K562 (cell line): ENCODE data around the gene GGT1. TPM values are rescaled to one million over a fixed set of nuclear protein-coding genes. Genes with fewer than 3 reads are reported as not detected.
A peak's percentile ranks its signal among the peaks of the same experiment; 100 is the strongest.
"Not testable (repeated sequence)": the region's sequence is repeated elsewhere in the genome, so short reads cannot be mapped to it uniquely, and the experiment has no call there.

Experiments used
- ATAC-seq: fragments of 200-7000 bp; cut with Tn5 transposase; 3 replicates; pipeline ENCODE4 v1.9.1; 2020; ENCODE audit warnings: moderate library complexity
- BruUV-seq: library from RNA; stranded (reverse); fragments of 400-500 nt; replicated peaks from 2 replicates; lab custom pipeline; 2021; lab: Mats Ljungman, UMichigan
- CTCF ChIA-PET: fragments of 300-600 bp; formaldehyde crosslinking; extraction: SDS; loops from one replicate; lab custom pipeline; 2021; ENCODE audit warnings: low intra/inter-chr PET ratio; lab: Yijun Ruan, JAX
- POLR2A ChIA-PET: fragments of 300-600, 350-650 bp; sonication (Branson Sonifier 250); formaldehyde crosslinking; extraction: SDS; loops from one replicate; lab custom pipeline; 2021; ENCODE audit warnings: antibody characterized with exemption, inconsistent platforms; lab: Yijun Ruan, JAX
- DNase-seq, 4 experiments: peaks; one replicate each; pipeline versions ENCODE4 v3.0.0 to v3.0.0-alpha.2; 2011 to 2018; ENCODE audit warnings: low spot score in 3 of 4, mixed read lengths in 3 of 4; ENCODE audit errors: extremely low read depth in 1 of 4
- FAIRE-seq: peaks from 2 replicates; lab custom pipeline; 2011; peaks lifted over from hg19 to GRCh38; lab: Jason Lieb, UNC
- H2AFZ ChIP-seq: 2 replicates; pipeline ENCODE4 v1.6.0; 2011; ENCODE audit warnings: low read depth, low read length, control low read depth, inconsistent platforms
- H3K27ac ChIP-seq: fragments of 200-600 bp; 3 replicates; pipeline ENCODE4 v1.8.0; 2011; ENCODE audit warnings: low read depth, mild to moderate bottlenecking, control low read depth, inconsistent platforms, low read length, moderate library complexity, mixed read lengths; ENCODE audit errors: extremely low read depth
- H3K27me3 ChIP-seq, 2 experiments: fragments of 300-600 bp in 1 of 2; 2 replicates in 1 of 2; 3 replicates in 1 of 2; pipeline versions ENCODE4 v1.6.0 to v1.8.0; 2011; ENCODE audit warnings: inconsistent platforms in 2 of 2, low read length in 2 of 2, mild to moderate bottlenecking in 1 of 2, mixed read lengths in 1 of 2, moderate library complexity in 1 of 2; ENCODE audit not compliant: control insufficient read depth in 2 of 2, insufficient read depth in 2 of 2
- H3K36me3 ChIP-seq: fragments of 300-600 bp; 3 replicates; pipeline ENCODE4 v1.8.0; 2011; ENCODE audit warnings: mild to moderate bottlenecking, low read length, inconsistent platforms; ENCODE audit not compliant: control insufficient read depth, insufficient read depth
- H3K4me1 ChIP-seq, 2 experiments: fragments of 200-600 bp in 1 of 2; replicated peaks in 1 of 2; 2 replicates in 1 of 2; 3 replicates in 1 of 2; pipeline versions ENCODE4 v1.5.1 to v1.8.0; 2011; ENCODE audit warnings: inconsistent platforms in 2 of 2, low read length in 2 of 2, mild to moderate bottlenecking in 1 of 2, mixed read lengths in 1 of 2, moderate library complexity in 1 of 2; ENCODE audit not compliant: control insufficient read depth in 2 of 2, insufficient read depth in 2 of 2
- H3K4me2 ChIP-seq: 2 replicates; pipeline ENCODE4 v1.6.1; 2011; ENCODE audit warnings: low read length, control low read depth, inconsistent platforms, mixed read lengths; ENCODE audit not compliant: insufficient read depth
- H3K4me3 ChIP-seq: fragments of 200-600 bp; sonication (generic), shearing (Covaris generic); 2 replicates; pipeline ENCODE4 v1.5.1; 2016; ENCODE audit warnings: control low read depth, inconsistent platforms
- H3K79me2 ChIP-seq: fragments of 200-600 bp; 3 replicates; pipeline ENCODE4 v1.8.0; 2011; ENCODE audit warnings: low read length, inconsistent platforms; ENCODE audit not compliant: control insufficient read depth, insufficient read depth
- H3K9ac ChIP-seq, 2 experiments: 2 replicates each; pipeline versions ENCODE4 v1.6.0 to v1.6.1; 2011; ENCODE audit warnings: low read depth in 2 of 2, low read length in 2 of 2, control low read depth in 1 of 2, inconsistent platforms in 1 of 2, mild to moderate bottlenecking in 1 of 2, mixed read lengths in 1 of 2; ENCODE audit not compliant: insufficient read depth in 1 of 2
- H3K9me1 ChIP-seq: one replicate; pipeline ENCODE4 v1.6.0; 2011; ENCODE audit warnings: inconsistent platforms, mild to moderate bottlenecking, low read length, moderate library complexity; ENCODE audit not compliant: control insufficient read depth, insufficient read depth
- H3K9me3 ChIP-seq: replicated peaks from 2 replicates; pipeline ENCODE4 v1.5.1; 2011; ENCODE audit warnings: low read depth, low read length, inconsistent platforms; ENCODE audit not compliant: control insufficient read depth, insufficient read depth
- H4K20me1 ChIP-seq: replicated peaks from 2 replicates; pipeline ENCODE4 v1.6.1; 2011; ENCODE audit warnings: low read length, inconsistent platforms, mixed read lengths; ENCODE audit not compliant: control insufficient read depth, insufficient read depth
- CTCF ChIP-seq, 3 experiments: IDR thresholded peaks in 2 of 3; conservative IDR thresholded peaks in 1 of 3; 2 replicates each; pipeline ENCODE4 v1.5.1; 2011 to 2012; ENCODE audit warnings: low read length in 3 of 3, mild to moderate bottlenecking in 3 of 3, control low read depth in 2 of 3, improper control_type of control experiment in 1 of 3, inconsistent platforms in 1 of 3, low read depth in 1 of 3, mixed read lengths in 1 of 3, moderate library complexity in 1 of 3; ENCODE audit not compliant: insufficient read depth in 2 of 3
- RAD21 ChIP-seq, 2 experiments: fragments of 250-450 bp in 1 of 2; fragments of 450-650 bp in 1 of 2; sonication (Bioruptor Pico) in 1 of 2; formaldehyde crosslinking in 1 of 2; IDR thresholded peaks in 1 of 2; conservative IDR thresholded peaks in 1 of 2; 2 replicates each; pipeline versions ENCODE4 v1.4.0 to v1.8.0; 2020 to 2022; ENCODE audit warnings: mild to moderate bottlenecking in 2 of 2, moderate library complexity in 1 of 2
- REST ChIP-seq, 2 experiments: fragments of 450-650 bp; formaldehyde crosslinking in 1 of 2; IDR thresholded peaks; 2 replicates each; pipeline versions ENCODE4 v1.4.0 to v1.6.1; 2014 to 2020; ENCODE audit warnings: mild to moderate bottlenecking in 2 of 2, borderline replicate concordance in 1 of 2, low read depth in 1 of 2
- WGBS: fragments of 100-300 bp; shearing (Covaris generic); methylation state at CpG from one replicate; pipeline ENCODE4 v1.1.6; 2016; ENCODE audit warnings: low coverage, mixed read lengths; ENCODE audit not compliant: insufficient coverage; ENCODE audit errors: missing lambda C conversion rate; 5-methylcytosine and 5-hydroxymethylcytosine counted together
- in situ Hi-C: fragments of 300-500 bp; cut with MboI; formaldehyde crosslinking; loops from 4 replicates; pipeline ENCODE4 v1.15.0; 2018; ENCODE audit warnings: inconsistent platforms, mixed read lengths
- intact Hi-C: fragments of 100-400 bp; cut with micrococcal nuclease; formaldehyde crosslinking; loops from 2 replicates; pipeline ENCODE4 v1.14.2; 2022
- polyA plus RNA-seq, 8 experiments: library from polyadenylated mRNA; depleted of rRNA in 4 of 8; stranded (reverse) in 5 of 8; unstranded in 3 of 8; fragments of >200 nt; fragmentation: Nextera tagmentation in 2 of 8; fragmentation: Illumina TruSeq in 1 of 8; extraction: Ambion mirVana in 2 of 8; extraction: Trizol in 1 of 8; gene quantifications; 2 replicates each; pipeline versions ENCODE4 v1.2.1 to v1.2.3, GENCODE V29; 2011 to 2014; ENCODE audit warnings: inconsistent platforms in 1 of 8, missing spikeins in 1 of 8
- total RNA-seq, 7 experiments: library from RNA; depleted of rRNA in 6 of 7; stranded (reverse); fragments of >200 nt in 6 of 7; fragmentation: Illumina TruSeq in 2 of 7; extraction: Trizol in 2 of 7; gene quantifications; 2 replicates each; pipeline versions ENCODE4 v1.2.1 to v1.2.3, GENCODE V29; 2011 to 2021; ENCODE audit warnings: low replicate concordance in 1 of 7

GGT1 gene
- total and polyA plus RNA-seq, 9 of the 15 experiments (the other 6 are each of a cell fraction or from before 2014, with no cell fraction given), result 0.46 to 11.8 (median 6.9) TPM

- H3K27ac ChIP-seq; H3K36me3 ChIP-seq; H3K79me2 ChIP-seq; H3K27me3 ChIP-seq; POLR2A ChIA-PET; H3K9me1 ChIP-seq; H4K20me1 ChIP-seq; H3K4me3 ChIP-seq; ATAC-seq; H3K9me3 ChIP-seq; H3K4me1 ChIP-seq; CTCF ChIA-PET; H3K9ac ChIP-seq; FAIRE-seq; intact Hi-C loops; H2AFZ ChIP-seq; BruUV-seq; DNase-seq; H3K4me2 ChIP-seq; TF ChIP-seq REST (CRISPR knock-in tag; IDR thresholded peaks at IDR 0.05; ENCODE audit: low read depth): not testable (repeated sequence)
- in situ Hi-C loops, result loop anchor here (25.0 kb wide), 1 partner anchor 386 kb away; no protein-coding TSS in a partner anchor
- peak in 1 of 2 experiments; percentile 26; a peak in 1 of 4 replicates for TF ChIP-seq RAD21 (CRISPR knock-in tag; conservative IDR thresholded peaks at IDR 0.05 in 1 of 2, IDR thresholded peaks at IDR 0.05 in 1 of 2)
- TF ChIP-seq CTCF (IDR thresholded peaks at IDR 0.05 in 2 of 3, conservative IDR thresholded peaks at IDR 0.05 in 1 of 3; ENCODE audit: insufficient read depth in 2 of 3, low read depth in 1 of 3, low read length in 3 of 3), result 0 out of 6 replicates have a peak, but pooled peaks of 1 of the 3 experiments have one; percentile 4
- peak; percentile 28; the same call in 1 of the 2 replicates for TF ChIP-seq REST (IDR thresholded peaks at IDR 0.05; ENCODE audit: borderline replicate concordance)
- no CpG with 5 or more reads among the region's 10 CpGs for WGBS
Observed at GRCh38 chr22:24650884-24651283, 47.9 kb downstream of the GGT1 start.

GRCh38 chr22:24665395-24665794 is 62.4 kb downstream of the GGT1 start:
- H3K4me2 ChIP-seq, H3K79me2 ChIP-seq, H3K9me1 ChIP-seq, H3K4me1 ChIP-seq, H4K20me1 ChIP-seq, DNase-seq, H3K9me3 ChIP-seq, H3K27ac ChIP-seq, H2AFZ ChIP-seq, CTCF ChIA-PET, H3K4me3 ChIP-seq, POLR2A ChIA-PET, ATAC-seq, H3K36me3 ChIP-seq, H3K9ac ChIP-seq, H3K27me3 ChIP-seq, BruUV-seq, FAIRE-seq: not testable (repeated sequence)
- in situ Hi-C loops, result loop anchor here (25.0 kb wide), 1 partner anchor 372 kb away; no protein-coding TSS in a partner anchor
- intact Hi-C loops, result loop anchor here (10.0 kb wide), 1 partner anchor 89 kb away; no protein-coding TSS in a partner anchor
- 91% methylated on average over 2 of the region's 3 CpGs for WGBS
